A549 (cell line): ENCODE data around the gene CSTF2T. TPM values are rescaled to one million over a fixed set of nuclear protein-coding genes. Genes with fewer than 3 reads are reported as not detected.
A peak's percentile ranks its signal among the peaks of the same experiment; 100 is the strongest.

ENCODE experiments used
- ATAC-seq, 2 experiments: fragments of 200-7000 bp in 1 of 2; fragments of >200 bp in 1 of 2; cut with Nextera tagmentation in 1 of 2; cut with Tn5 transposase in 1 of 2; 3 replicates each; pipeline versions ENCODE4 v1.8.0 to v1.9.1; 2018 to 2020; ENCODE audit warnings: mild to moderate bottlenecking in 1 of 2, moderate library complexity in 1 of 2
- CTCF ChIA-PET: fragments of 300-600 bp; sonication (Branson Sonifier 250); formaldehyde crosslinking; extraction: SDS; loops from one replicate; lab custom pipeline; 2021; ENCODE audit warnings: antibody characterized with exemption, inconsistent platforms; lab: Yijun Ruan, JAX
- POLR2A ChIA-PET: fragments of 350-600 bp; formaldehyde crosslinking; extraction: SDS; loops from one replicate; lab custom pipeline; 2021; ENCODE audit warnings: antibody characterized with exemption, inconsistent platforms; lab: Yijun Ruan, JAX
- DNase-seq, 2 experiments: peaks; one replicate each; pipeline versions ENCODE4 v3.0.0 to v3.0.0-alpha.2; 2011 to 2016; ENCODE audit warnings: low read depth in 1 of 2, low spot score in 1 of 2
- FAIRE-seq: peaks from 2 replicates; lab custom pipeline; 2011; peaks lifted over from hg19 to GRCh38; lab: Jason Lieb, UNC
- H3K27ac ChIP-seq, 2 experiments: fragments of >200 bp; sonication (Bioruptor Twin); formaldehyde crosslinking; 3 replicates each; pipeline ENCODE4 v1.5.1; 2016 to 2017
- H3K4me1 ChIP-seq: fragments of >200 bp; sonication (Bioruptor Twin); formaldehyde crosslinking; 3 replicates; pipeline ENCODE4 v1.6.1; 2016
- H3K4me2 ChIP-seq: fragments of >200 bp; sonication (Bioruptor Twin); formaldehyde crosslinking; 3 replicates; pipeline ENCODE4 v1.6.1; 2016
- H3K4me3 ChIP-seq: fragments of >200 bp; sonication (Bioruptor Twin); formaldehyde crosslinking; 3 replicates; pipeline ENCODE4 v1.5.1; 2016
- H3K9me3 ChIP-seq: fragments of >200 bp; sonication (Bioruptor Twin); formaldehyde crosslinking; 3 replicates; pipeline ENCODE4 v1.6.1; 2016
- ATOH8 ChIP-seq: fragments of 250-450 bp; sonication (Bioruptor Pico); IDR thresholded peaks from 2 replicates; pipeline ENCODE4 v1.5.0; 2020; ENCODE audit warnings: low read depth, mild to moderate bottlenecking, moderate library complexity
- FOSB ChIP-seq: fragments of 250-450 bp; sonication (Bioruptor Pico); IDR thresholded peaks from 2 replicates; pipeline ENCODE4 v1.5.0; 2020; ENCODE audit warnings: mild to moderate bottlenecking, moderate library complexity
- HOXB5 ChIP-seq: fragments of 250-450 bp; sonication (Bioruptor Pico); IDR thresholded peaks from 2 replicates; pipeline ENCODE4 v1.5.0; 2020; ENCODE audit warnings: mild to moderate bottlenecking, moderate library complexity
- MAX ChIP-seq: IDR thresholded peaks from 2 replicates; pipeline ENCODE4 v1.6.1; 2012
- PBX3 ChIP-seq: IDR thresholded peaks from 2 replicates; pipeline ENCODE4 v1.6.1; 2012
- PHF8 ChIP-seq: fragments of 200-600 bp; sonication (generic); IDR thresholded peaks from 2 replicates; pipeline ENCODE4 v1.6.1; 2016; ENCODE audit warnings: low read depth, mild to moderate bottlenecking, antibody characterized with exemption, moderate library complexity, borderline replicate concordance
- REST ChIP-seq: fragments of 200-600 bp; sonication (generic); IDR thresholded peaks from 2 replicates; pipeline ENCODE4 v1.6.1; 2016; ENCODE audit warnings: antibody characterized with exemption, mild to moderate bottlenecking, moderate library complexity
- TP53 ChIP-seq: fragments of 250-450 bp; sonication (Bioruptor Pico); IDR thresholded peaks from 2 replicates; pipeline ENCODE4 v1.5.0; 2021; ENCODE audit warnings: mild to moderate bottlenecking, moderate library complexity
- WGBS: methylation state at CpG from one replicate; pipeline ENCODE4 v1.1.6; 2017; ENCODE audit errors: missing lambda C conversion rate; 5-methylcytosine and 5-hydroxymethylcytosine counted together
- polyA plus RNA-seq, 4 experiments: library from polyadenylated mRNA; depleted of rRNA in 3 of 4; stranded (reverse); fragments of >200 nt; fragmentation: RNase III in 1 of 4; extraction: RNeasy Plus Mini Kit Qiagen cat#74134 plus additional on column Dnase treatment in 1 of 4; gene quantifications; 2 replicates in 3 of 4; 3 replicates in 1 of 4; pipeline ENCODE4 v1.2.3, GENCODE V29; 2011 to 2017

Gene CSTF2T
- polyA plus RNA-seq, 2 of the 4 experiments (the other 2 are of a cell fraction): 9.4 to 18.2 TPM

GRCh38 chr10:51705774-51706173 is 6.4 kb upstream of the CSTF2T start:
- WGBS: 1% methylated on average over 3 of the region's 3 CpGs
- CTCF ChIA-PET: interaction anchor here (0.9 to 1.2 kb wide), 2 partner anchors 19 to 510 kb away, joined by 4 read pairs; no protein-coding TSS in a partner anchor
- POLR2A ChIA-PET: no interaction called here
- DNase-seq: no peak
- Histone ChIP-seq H3K4me3 (no peak overlapping the region), H3K9me3 (no peaks in the 10 kb centered on the region), H3K27ac (no peak overlapping the region), H3K4me2 (no peak overlapping the region), H3K4me1 (no peaks in the 10 kb centered on the region)
- no peak for ATAC-seq
- no peak for TF ChIP-seq HOXB5 (CRISPR knock-in tag)
- no peak for TF ChIP-seq TP53 (CRISPR knock-in tag)
- FAIRE-seq: no peak

GRCh38 chr10:51700228-51700817 is 928 bp upstream of the CSTF2T start:
- no peak for FAIRE-seq
- POLR2A ChIA-PET: no interaction called here

GRCh38 chr10:51699145-51699474 is 285 bp downstream of the CSTF2T start:
- WGBS: 0% methylated on average over 14 of the region's 14 CpGs
- CTCF ChIA-PET: interaction anchor here (2.0 kb wide), 1 partner anchor 16 kb away, joined by 5 read pairs; no protein-coding TSS in a partner anchor
- FAIRE-seq: no peak

More at GRCh38 chr10:51700228-51700817, 928 bp upstream of the CSTF2T start:
- CTCF ChIA-PET: interaction anchor here (2.0 kb wide), 1 partner anchor 14 kb away, joined by 5 read pairs; no protein-coding TSS in a partner anchor
- 51% methylated on average over 12 of the region's 12 CpGs for WGBS
- Histone ChIP-seq H3K9me3 (no peaks in the 10 kb centered on the region), H3K4me2 (peak overlapping the region; percentile 95), H3K4me1 (peaks cover 7% of the 10 kb centered on the region; the same call in 2 of the 3 replicates), H3K27ac (peak overlapping the region; percentile 93 to 95), H3K4me3 (peak overlapping the region; percentile 90)
- no peak for ATAC-seq
- TF ChIP-seq MAX (no peak), ATOH8 (CRISPR knock-in tag) (no peak)
- no peak for DNase-seq

More at GRCh38 chr10:51699145-51699474, 285 bp downstream of the CSTF2T start:
- TF ChIP-seq REST: no peak
- peak; percentile 72; the same call in 1 of the 2 replicates for TF ChIP-seq PHF8
- no peak for TF ChIP-seq PBX3
- no peak for TF ChIP-seq FOSB
- peaks cover 7% of the 10 kb centered on the region; the same call in 2 of the 3 replicates for H3K4me1 ChIP-seq
- DNase-seq (no peak), ATAC-seq (peak; percentile 58 to 80)
- peak overlapping the region; percentile 95 for H3K4me2 ChIP-seq
- POLR2A ChIA-PET: no interaction called here
- no peaks in the 10 kb centered on the region for H3K9me3 ChIP-seq
- H3K4me3 ChIP-seq: peak overlapping the region; percentile 90
- H3K27ac ChIP-seq: peak overlapping the region; percentile 93 to 95
